Duodenal mucosa (tissue), 2 donors: ENCODE data around the gene STAC3.

ENCODE experiments used
- H3K27ac ChIP-seq: one replicate; pipeline ENCODE4 v1.7.0; 2013; ENCODE audit warnings: low read depth, low read length
- H3K27me3 ChIP-seq, 2 donors: one replicate each; pipeline ENCODE4 v1.7.0; 2013; ENCODE audit warnings: low read length in 2 of 2, control low read depth in 1 of 2; ENCODE audit not compliant: insufficient read depth in 2 of 2, control insufficient read depth in 1 of 2
- H3K36me3 ChIP-seq, 2 donors: one replicate each; pipeline ENCODE4 v1.7.0; 2013; ENCODE audit warnings: low read length in 2 of 2, control low read depth in 1 of 2; ENCODE audit not compliant: insufficient read depth in 2 of 2, control insufficient read depth in 1 of 2
- H3K4me1 ChIP-seq, 2 donors: one replicate each; pipeline ENCODE4 v1.7.0; 2013; ENCODE audit warnings: low read length in 2 of 2, control low read depth in 1 of 2; ENCODE audit not compliant: insufficient read depth in 2 of 2, control insufficient read depth in 1 of 2
- H3K4me3 ChIP-seq, 2 donors: one replicate each; pipeline ENCODE4 v1.7.0; 2013; ENCODE audit warnings: low read length in 2 of 2, low read depth in 1 of 2
- H3K9ac ChIP-seq, 2 donors: one replicate each; pipeline ENCODE4 v1.7.0; 2013; ENCODE audit warnings: low read length in 2 of 2, low read depth in 1 of 2
- H3K9me3 ChIP-seq, 2 donors: one replicate each; pipeline ENCODE4 v1.7.0; 2013; ENCODE audit warnings: low read length in 2 of 2, control low read depth in 1 of 2; ENCODE audit not compliant: control insufficient read depth in 1 of 2

Gene STAC3

GRCh38 chr12:57203791-57204190 lies 47.2 kb downstream of the STAC3 start:
- Histone ChIP-seq H3K27ac (no peak overlapping the region), H3K9me3 (no peaks in the 10 kb centered on the region), H3K4me1 (no peaks in the 10 kb centered on the region), H3K9ac (no peak overlapping the region), H3K27me3 (no peaks in the 10 kb centered on the region), H3K4me3 (no peak overlapping the region), H3K36me3 (peaks cover 49 to 88% of the 10 kb centered on the region in 2 donors)

GRCh38 chr12:57203201-57203600 lies 47.8 kb downstream of the STAC3 start:
- H3K9me3 ChIP-seq: no peaks in the 10 kb centered on the region
- peaks cover 52 to 88% of the 10 kb centered on the region in 2 donors for H3K36me3 ChIP-seq
- no peaks in the 10 kb centered on the region for H3K27me3 ChIP-seq
- H3K4me1 ChIP-seq: no peaks in the 10 kb centered on the region
- no peak overlapping the region for H3K9ac ChIP-seq
- H3K4me3 ChIP-seq: no peak overlapping the region
- H3K27ac ChIP-seq: no peak overlapping the region

GRCh38 chr12:57202321-57202720 lies 48.7 kb downstream of the STAC3 start:
- no peak overlapping the region for H3K27ac ChIP-seq
- no peak overlapping the region for H3K9ac ChIP-seq
- H3K4me3 ChIP-seq: no peak overlapping the region
- H3K9me3 ChIP-seq: no peaks in the 10 kb centered on the region
- peaks cover 49 to 90% of the 10 kb centered on the region in 2 donors for H3K36me3 ChIP-seq
- no peaks in the 10 kb centered on the region for H3K4me1 ChIP-seq
- no peaks in the 10 kb centered on the region for H3K27me3 ChIP-seq

- H3K9ac ChIP-seq: no peak overlapping the region
- peaks cover 49 to 96% of the 10 kb centered on the region in 2 donors for H3K36me3 ChIP-seq
- no peak overlapping the region for H3K27ac ChIP-seq
- H3K27me3 ChIP-seq: no peaks in the 10 kb centered on the region
- no peaks in the 10 kb centered on the region for H3K9me3 ChIP-seq
- H3K4me3 ChIP-seq: no peak overlapping the region
- H3K4me1 ChIP-seq: no peaks in the 10 kb centered on the region
These were observed 49.4 kb downstream of the STAC3 start for GRCh38 chr12:57201631-57202030.

GRCh38 chr12:57201219-57201618 lies 49.8 kb downstream of the STAC3 start:
- no peak overlapping the region for H3K4me3 ChIP-seq
- no peak overlapping the region for H3K9ac ChIP-seq
- peaks cover 54 to 96% of the 10 kb centered on the region in 2 donors for H3K36me3 ChIP-seq
- H3K27ac ChIP-seq: no peak overlapping the region
- H3K27me3 ChIP-seq: no peaks in the 10 kb centered on the region
- no peaks in the 10 kb centered on the region for H3K4me1 ChIP-seq
- H3K9me3 ChIP-seq: no peaks in the 10 kb centered on the region

- Histone ChIP-seq H3K36me3 (peaks cover 54 to 96% of the 10 kb centered on the region in 2 donors), H3K9ac (no peak overlapping the region), H3K4me3 (no peak overlapping the region), H3K4me1 (no peaks in the 10 kb centered on the region), H3K27ac (no peak overlapping the region), H3K27me3 (no peaks in the 10 kb centered on the region), H3K9me3 (no peaks in the 10 kb centered on the region)
These were observed 50.5 kb downstream of the STAC3 start for GRCh38 chr12:57200497-57200896.

GRCh38 chr12:57199191-57199590 lies 51.8 kb downstream of the STAC3 start:
- no peak overlapping the region for H3K4me3 ChIP-seq
- H3K9me3 ChIP-seq: no peaks in the 10 kb centered on the region
- peaks cover 52 to 97% of the 10 kb centered on the region in 2 donors for H3K36me3 ChIP-seq
- H3K27ac ChIP-seq: no peak overlapping the region
- H3K9ac ChIP-seq: no peak overlapping the region
- no peaks in the 10 kb centered on the region for H3K27me3 ChIP-seq
- no peaks in the 10 kb centered on the region for H3K4me1 ChIP-seq

GRCh38 chr12:57198329-57198728 lies 52.7 kb downstream of the STAC3 start:
- no peak overlapping the region for H3K27ac ChIP-seq
- no peaks in the 10 kb centered on the region for H3K4me1 ChIP-seq
- H3K27me3 ChIP-seq: no peaks in the 10 kb centered on the region
- H3K9me3 ChIP-seq: no peaks in the 10 kb centered on the region
- no peak overlapping the region for H3K9ac ChIP-seq
- H3K4me3 ChIP-seq: no peak overlapping the region
- H3K36me3 ChIP-seq: peaks cover 55 to 97% of the 10 kb centered on the region in 2 donors

- Histone ChIP-seq H3K4me1 (no peaks in the 10 kb centered on the region), H3K36me3 (peaks cover 69 to 97% of the 10 kb centered on the region in 2 donors), H3K27ac (no peak overlapping the region)
These were observed 54.0 kb downstream of the STAC3 start for GRCh38 chr12:57196956-57197355.

GRCh38 chr12:57196439-57196838 lies 54.5 kb downstream of the STAC3 start:
- Histone ChIP-seq H3K4me3 (no peak overlapping the region), H3K9ac (no peak overlapping the region), H3K36me3 (peaks cover 70 to 97% of the 10 kb centered on the region in 2 donors)

More at GRCh38 chr12:57196956-57197355, 54.0 kb downstream of the STAC3 start:
- Histone ChIP-seq H3K9ac (no peak overlapping the region), H3K4me3 (no peak overlapping the region), H3K9me3 (no peaks in the 10 kb centered on the region), H3K27me3 (no peaks in the 10 kb centered on the region)

More at GRCh38 chr12:57196439-57196838, 54.5 kb downstream of the STAC3 start:
- H3K27me3 ChIP-seq: no peaks in the 10 kb centered on the region
- no peaks in the 10 kb centered on the region for H3K9me3 ChIP-seq
- H3K4me1 ChIP-seq: no peaks in the 10 kb centered on the region
- H3K27ac ChIP-seq: no peak overlapping the region
